ENCODE data around the gene MPDZ. TPM values are rescaled to one million over a fixed set of nuclear protein-coding genes. Genes with fewer than 3 reads are reported as not detected.

The MPDZ gene
- polyA plus RNA-seq, 3 donors from 2014 or later, result not detected

DNA sequence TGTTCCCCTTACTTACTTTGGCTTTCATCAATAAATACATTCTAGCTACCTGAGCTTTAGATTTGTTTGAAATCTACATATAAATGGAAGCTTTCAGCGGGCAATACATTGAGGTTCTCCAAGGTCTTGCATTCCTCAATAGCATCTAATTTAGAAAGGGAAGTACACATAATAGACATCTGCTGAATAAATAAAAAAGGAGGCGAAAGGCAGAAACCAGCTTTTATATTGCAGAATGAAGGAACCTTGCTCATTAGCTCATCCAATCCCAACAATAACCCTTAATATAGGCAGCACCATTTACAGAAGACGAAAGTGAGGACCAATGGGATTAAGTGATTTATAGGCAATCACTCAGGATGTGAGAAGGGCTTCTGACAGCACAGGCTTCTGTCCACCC is 147.5 kb downstream of the MPDZ start:
- H3K27ac Mint-ChIP-seq, result no peak overlapping the region
- H3K36me3 Mint-ChIP-seq, result peaks cover 0 to 5% (median 2%) of the 10 kb centered on the region in 3 donors
- DNase-seq, result no peak
- H3K9me3 Mint-ChIP-seq, result peaks cover 10 to 48% (median 18%) of the 10 kb centered on the region in 6 donors
- no peaks in the 10 kb centered on the region for H3K27me3 Mint-ChIP-seq (ENCODE audit: low read depth in 3 of 3)
- no peaks in the 10 kb centered on the region for H3K4me1 Mint-ChIP-seq
- no peak overlapping the region for H3K4me3 Mint-ChIP-seq

GRCh38 chr9:13131416-13131815 is 148.1 kb downstream of the MPDZ start:
- no peak overlapping the region for H3K27ac Mint-ChIP-seq
- H3K36me3 Mint-ChIP-seq, result peaks cover 0 to 7% (median 5%) of the 10 kb centered on the region in 3 donors
- DNase-seq, result no peak
- H3K4me3 Mint-ChIP-seq, result no peak overlapping the region
- H3K9me3 Mint-ChIP-seq, result peaks cover 11 to 48% (median 21%) of the 10 kb centered on the region in 6 donors
- H3K27me3 Mint-ChIP-seq (ENCODE audit: low read depth in 3 of 3), result no peaks in the 10 kb centered on the region
- no peaks in the 10 kb centered on the region for H3K4me1 Mint-ChIP-seq

DNA sequence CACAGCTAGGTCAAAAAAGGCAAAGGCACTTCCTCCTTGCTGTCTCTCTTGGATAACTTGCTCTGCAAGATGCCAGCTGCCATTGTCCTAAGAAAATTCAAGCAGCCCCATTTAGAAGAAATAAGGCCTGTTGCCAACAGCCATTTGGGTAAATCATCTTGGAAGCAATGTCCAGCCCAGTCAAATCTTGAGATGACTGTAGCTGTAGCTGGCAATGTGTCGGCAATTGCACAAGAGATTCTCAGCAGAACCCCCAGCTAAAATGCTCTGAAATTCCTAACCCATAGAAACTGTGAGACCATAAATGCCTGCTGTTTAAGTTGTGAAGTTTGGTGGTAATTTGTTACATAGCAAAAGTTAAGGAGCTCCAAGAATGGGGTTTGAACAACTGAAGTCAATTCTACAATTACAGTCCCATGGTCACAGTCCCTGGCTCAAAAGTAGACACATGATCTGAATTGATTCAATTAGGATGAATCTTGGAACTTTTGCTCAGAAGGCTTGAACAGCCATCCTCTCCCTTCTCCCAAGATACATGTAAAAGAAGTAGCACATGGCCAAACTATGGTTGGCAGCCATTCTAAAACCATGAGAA is 151.1 kb downstream of the MPDZ start:
- no peak for DNase-seq
- Mint-ChIP-seq H3K27ac (no peak overlapping the region), H3K4me3 (no peak overlapping the region), H3K27me3 (ENCODE audit: low read depth in 3 of 3) (no peaks in the 10 kb centered on the region), H3K9me3 (peaks cover 4 to 48% (median 24%) of the 10 kb centered on the region in 6 donors), H3K4me1 (no peaks in the 10 kb centered on the region), H3K36me3 (peaks cover 0 to 10% (median 5%) of the 10 kb centered on the region in 3 donors)

- no peak overlapping the region for H3K4me3 Mint-ChIP-seq
- H3K27ac Mint-ChIP-seq, result no peak overlapping the region
- peaks cover 0 to 10% (median 5%) of the 10 kb centered on the region in 3 donors for H3K36me3 Mint-ChIP-seq
- no peaks in the 10 kb centered on the region for H3K4me1 Mint-ChIP-seq
- no peaks in the 10 kb centered on the region for H3K27me3 Mint-ChIP-seq (ENCODE audit: low read depth in 3 of 3)
- no peak for DNase-seq
- peaks cover 4 to 53% (median 25%) of the 10 kb centered on the region in 6 donors for H3K9me3 Mint-ChIP-seq
Observed at GRCh38 chr9:13127131-13127530, 152.4 kb downstream of the MPDZ start.

DNA sequence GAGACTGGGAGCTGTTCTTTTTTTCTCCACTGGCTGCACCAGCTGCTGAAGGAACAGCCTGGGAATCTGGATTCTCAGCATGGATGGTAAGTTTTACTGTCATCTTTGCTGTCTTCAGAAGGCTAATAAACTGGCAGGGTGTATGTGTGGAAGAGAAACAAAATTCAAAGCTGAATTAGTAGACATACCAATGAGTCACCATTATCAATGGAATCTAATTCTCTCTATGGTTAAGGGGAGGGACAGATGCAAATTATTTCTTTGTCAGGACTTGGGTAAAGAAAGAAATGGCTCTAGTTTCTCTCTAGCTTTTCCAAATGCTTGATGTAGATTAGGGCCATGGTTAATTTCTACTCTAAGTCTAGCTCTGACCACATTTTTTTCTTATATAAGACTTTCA is 154.2 kb downstream of the MPDZ start:
- H3K36me3 Mint-ChIP-seq, result peaks cover 0 to 10% (median 5%) of the 10 kb centered on the region in 3 donors
- no peaks in the 10 kb centered on the region for H3K4me1 Mint-ChIP-seq
- H3K4me3 Mint-ChIP-seq, result no peak overlapping the region
- no peak overlapping the region for H3K27ac Mint-ChIP-seq
- H3K9me3 Mint-ChIP-seq, result peaks cover 5 to 57% (median 26%) of the 10 kb centered on the region in 6 donors
- DNase-seq, result no peak
- H3K27me3 Mint-ChIP-seq (ENCODE audit: low read depth in 3 of 3), result no peaks in the 10 kb centered on the region

- DNase-seq, result no peak
- no peak overlapping the region for H3K27ac Mint-ChIP-seq
- peaks cover 0 to 10% (median 3%) of the 10 kb centered on the region in 3 donors for H3K36me3 Mint-ChIP-seq
- H3K4me1 Mint-ChIP-seq, result no peaks in the 10 kb centered on the region
- peaks cover 6 to 52% (median 24%) of the 10 kb centered on the region in 6 donors for H3K9me3 Mint-ChIP-seq
- no peak overlapping the region for H3K4me3 Mint-ChIP-seq
- no peaks in the 10 kb centered on the region for H3K27me3 Mint-ChIP-seq (ENCODE audit: low read depth in 3 of 3)
Observed at GRCh38 chr9:13122756-13123369, 156.6 kb downstream of the MPDZ start.

- H3K4me3 Mint-ChIP-seq, result no peak overlapping the region
- DNase-seq, result no peak
- no peaks in the 10 kb centered on the region for H3K27me3 Mint-ChIP-seq (ENCODE audit: low read depth in 3 of 3)
- H3K9me3 Mint-ChIP-seq, result peaks cover 5 to 37% (median 15%) of the 10 kb centered on the region in 6 donors
- H3K4me1 Mint-ChIP-seq, result no peaks in the 10 kb centered on the region
- H3K36me3 Mint-ChIP-seq, result no peaks in the 10 kb centered on the region
- H3K27ac Mint-ChIP-seq, result no peak overlapping the region
Observed at GRCh38 chr9:13118313-13118712, 161.2 kb downstream of the MPDZ start.

DNA sequence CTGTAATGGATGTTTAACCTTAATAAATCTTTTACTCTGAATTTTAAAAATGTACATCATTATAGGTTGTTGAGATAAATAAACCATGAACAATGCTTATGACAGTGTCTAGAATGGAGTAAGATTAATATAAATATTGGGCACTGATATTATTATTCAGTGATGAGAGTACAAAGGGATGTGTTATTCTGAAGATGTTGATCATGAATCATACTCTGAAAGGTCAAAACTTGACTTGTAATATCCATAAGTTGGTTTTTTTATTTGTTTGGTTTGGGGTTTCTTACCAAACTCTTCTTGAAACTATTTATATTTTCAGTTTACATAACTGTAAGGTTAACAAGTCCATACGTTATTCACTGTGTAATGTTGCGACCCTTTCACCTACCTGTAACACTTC is 163.2 kb downstream of the MPDZ start:
- peaks cover 4 to 40% (median 15%) of the 10 kb centered on the region in 6 donors for H3K9me3 Mint-ChIP-seq
- H3K27me3 Mint-ChIP-seq (ENCODE audit: low read depth in 3 of 3), result no peaks in the 10 kb centered on the region
- no peak for DNase-seq
- H3K4me3 Mint-ChIP-seq, result no peak overlapping the region
- H3K4me1 Mint-ChIP-seq, result no peaks in the 10 kb centered on the region
- no peak overlapping the region for H3K27ac Mint-ChIP-seq
- H3K36me3 Mint-ChIP-seq, result no peaks in the 10 kb centered on the region

DNA sequence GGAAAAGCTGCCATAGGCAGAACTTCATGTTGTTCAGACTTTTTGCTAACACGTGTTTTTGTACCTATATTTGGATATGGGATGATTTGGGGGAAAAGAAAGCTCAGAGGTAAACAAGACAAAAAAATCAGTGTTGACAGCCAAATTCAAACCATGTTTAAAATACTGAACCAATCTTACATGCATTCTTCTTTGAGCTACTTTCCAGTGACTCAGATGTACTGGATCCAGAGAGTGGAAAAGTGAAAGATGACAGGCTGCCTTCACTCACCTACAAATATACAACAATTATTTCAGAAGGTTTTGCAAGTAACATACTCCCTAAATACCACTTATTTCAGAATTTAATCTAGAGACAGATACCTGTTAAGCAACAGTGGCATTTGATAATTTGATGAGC is 165.7 kb downstream of the MPDZ start:
- H3K27me3 Mint-ChIP-seq (ENCODE audit: low read depth in 3 of 3), result no peaks in the 10 kb centered on the region
- H3K9me3 Mint-ChIP-seq, result peaks cover 2 to 36% (median 15%) of the 10 kb centered on the region in 6 donors
- no peak for DNase-seq
- no peak overlapping the region for H3K27ac Mint-ChIP-seq
- no peaks in the 10 kb centered on the region for H3K36me3 Mint-ChIP-seq
- H3K4me3 Mint-ChIP-seq, result no peak overlapping the region
- no peaks in the 10 kb centered on the region for H3K4me1 Mint-ChIP-seq

DNA sequence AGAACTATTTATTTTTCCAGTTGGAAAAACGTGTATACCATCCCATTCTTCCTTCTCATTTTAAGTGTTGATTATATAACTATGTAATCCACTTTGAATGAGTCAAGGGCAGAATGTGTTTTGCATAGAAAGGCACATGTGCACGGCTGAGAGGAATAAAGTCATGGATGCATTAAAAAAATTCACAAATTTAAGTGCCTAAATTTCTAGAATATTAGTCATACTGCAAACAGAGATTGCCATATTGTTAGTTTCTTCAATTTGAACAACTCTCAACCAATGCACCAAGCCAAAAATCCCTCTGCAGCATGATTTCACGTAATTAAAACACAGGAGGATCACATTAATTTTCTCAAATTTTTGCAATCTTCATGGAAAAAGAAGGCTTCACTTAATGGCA is 166.3 kb downstream of the MPDZ start:
- no peaks in the 10 kb centered on the region for H3K36me3 Mint-ChIP-seq
- H3K4me3 Mint-ChIP-seq, result no peak overlapping the region
- H3K9me3 Mint-ChIP-seq, result peaks cover 2 to 36% (median 12%) of the 10 kb centered on the region in 6 donors
- no peaks in the 10 kb centered on the region for H3K27me3 Mint-ChIP-seq (ENCODE audit: low read depth in 3 of 3)
- H3K27ac Mint-ChIP-seq, result no peak overlapping the region
- H3K4me1 Mint-ChIP-seq, result no peaks in the 10 kb centered on the region
- DNase-seq, result no peak

- H3K9me3 Mint-ChIP-seq, result peaks cover 2 to 30% (median 13%) of the 10 kb centered on the region in 6 donors
- H3K4me1 Mint-ChIP-seq, result no peaks in the 10 kb centered on the region
- H3K27ac Mint-ChIP-seq, result no peak overlapping the region
- no peak for DNase-seq
- H3K27me3 Mint-ChIP-seq (ENCODE audit: low read depth in 3 of 3), result no peaks in the 10 kb centered on the region
- H3K4me3 Mint-ChIP-seq, result no peak overlapping the region
- H3K36me3 Mint-ChIP-seq, result no peaks in the 10 kb centered on the region
Observed at GRCh38 chr9:13111778-13112177, 167.7 kb downstream of the MPDZ start.

DNA sequence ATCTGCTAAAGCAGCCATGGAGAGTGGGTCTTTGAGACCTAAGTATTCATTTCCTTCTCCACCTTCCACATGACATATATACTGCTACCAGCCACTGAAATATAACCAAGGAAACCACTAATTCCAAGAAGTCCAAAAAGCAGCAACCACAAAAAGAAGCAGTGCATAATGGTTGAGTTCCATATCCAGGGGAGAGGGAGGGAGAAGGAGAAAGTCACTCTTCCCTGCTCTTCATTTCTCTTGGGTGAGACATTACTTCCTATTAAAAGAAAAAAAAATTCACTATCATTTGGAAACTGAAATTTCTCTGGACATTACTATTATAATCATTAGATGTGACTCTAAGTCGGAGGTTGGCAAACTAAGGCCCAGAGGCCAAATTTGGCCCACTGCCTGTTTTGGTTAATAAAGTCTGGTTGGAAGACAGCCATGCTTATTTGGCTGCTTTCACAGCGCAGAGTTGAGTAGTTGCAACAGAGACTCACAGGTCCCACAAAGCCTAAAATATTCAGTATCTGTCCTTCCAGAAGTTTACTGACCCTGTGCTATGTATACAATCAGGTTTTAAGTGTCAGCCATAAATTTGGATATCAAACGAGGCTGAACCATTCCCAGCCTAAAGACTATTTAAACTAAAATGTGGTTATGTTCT is 168.6 kb downstream of the MPDZ start:
- no peak for DNase-seq
- H3K9me3 Mint-ChIP-seq, result peaks cover 2 to 30% (median 12%) of the 10 kb centered on the region in 6 donors
- H3K4me3 Mint-ChIP-seq, result no peak overlapping the region
- H3K27ac Mint-ChIP-seq, result no peak overlapping the region
- no peaks in the 10 kb centered on the region for H3K27me3 Mint-ChIP-seq (ENCODE audit: low read depth in 3 of 3)
- no peaks in the 10 kb centered on the region for H3K4me1 Mint-ChIP-seq
- no peaks in the 10 kb centered on the region for H3K36me3 Mint-ChIP-seq

GRCh38 chr9:13109781-13110180 is 169.7 kb downstream of the MPDZ start:
- H3K9me3 Mint-ChIP-seq, result peaks cover 0 to 34% (median 15%) of the 10 kb centered on the region in 6 donors
- H3K4me1 Mint-ChIP-seq, result no peaks in the 10 kb centered on the region
- H3K36me3 Mint-ChIP-seq, result no peaks in the 10 kb centered on the region
- H3K4me3 Mint-ChIP-seq, result no peak overlapping the region
- DNase-seq, result no peak
- H3K27me3 Mint-ChIP-seq (ENCODE audit: low read depth in 3 of 3), result no peaks in the 10 kb centered on the region
- H3K27ac Mint-ChIP-seq, result no peak overlapping the region

- Mint-ChIP-seq H3K27ac (no peak overlapping the region), H3K27me3 (ENCODE audit: low read depth in 3 of 3) (peaks cover 0 to 2% (median 0%) of the 10 kb centered on the region in 3 donors), H3K36me3 (no peaks in the 10 kb centered on the region), H3K4me1 (no peaks in the 10 kb centered on the region), H3K9me3 (peaks cover 4 to 42% (median 9%) of the 10 kb centered on the region in 6 donors), H3K4me3 (no peak overlapping the region)
- DNase-seq, result no peak
Observed at GRCh38 chr9:13107008-13107407, 172.5 kb downstream of the MPDZ start.

Data from immature natural killer cell (primary cell).